ENCODE results near the gene OR6K2.
"Not testable (repeated sequence)": the region's sequence is repeated elsewhere in the genome, so short reads cannot be mapped to it uniquely, and the experiment has no call there.

Gene OR6K2, protein sequence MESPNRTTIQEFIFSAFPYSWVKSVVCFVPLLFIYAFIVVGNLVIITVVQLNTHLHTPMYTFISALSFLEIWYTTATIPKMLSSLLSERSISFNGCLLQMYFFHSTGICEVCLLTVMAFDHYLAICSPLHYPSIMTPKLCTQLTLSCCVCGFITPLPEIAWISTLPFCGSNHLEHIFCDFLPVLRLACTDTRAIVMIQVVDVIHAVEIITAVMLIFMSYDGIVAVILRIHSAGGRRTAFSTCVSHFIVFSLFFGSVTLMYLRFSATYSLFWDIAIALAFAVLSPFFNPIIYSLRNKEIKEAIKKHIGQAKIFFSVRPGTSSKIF

GRCh38 chr1:158700552-158700951 is at the start of gene OR6K2:
OR6K2 (minus strand) TSS chr1:158700652; CDS start chr1:158700652, 0 bp downstream.
- DNase-seq (ENCODE audit: low spot score), result no peak
- no peak for FAIRE-seq

DNA sequence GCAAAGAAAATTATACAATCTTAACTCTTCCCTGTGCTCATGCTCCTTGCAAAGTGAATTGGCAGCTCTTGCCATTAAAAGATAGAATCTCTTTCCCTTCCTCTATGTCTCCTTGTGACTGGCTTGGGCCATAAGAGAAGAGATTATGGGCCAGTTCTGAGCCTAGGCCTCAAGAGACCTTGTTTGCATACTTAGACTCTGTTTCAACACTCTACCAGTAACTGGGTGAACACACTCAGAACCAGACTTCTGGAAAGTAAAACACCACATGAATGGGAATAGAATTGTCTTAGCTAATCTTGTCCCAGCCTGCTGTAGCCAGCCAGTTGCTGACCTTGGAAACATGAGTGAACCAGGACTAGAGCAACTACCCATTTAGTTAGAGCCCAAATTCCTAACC is 35.4 kb upstream of the OR6K2 start:
- FAIRE-seq, result no peak
- no peak for DNase-seq (ENCODE audit: low spot score)

- no peak for FAIRE-seq
Observed at GRCh38 chr1:158732524-158732923, 32.1 kb upstream of the OR6K2 start.

DNA sequence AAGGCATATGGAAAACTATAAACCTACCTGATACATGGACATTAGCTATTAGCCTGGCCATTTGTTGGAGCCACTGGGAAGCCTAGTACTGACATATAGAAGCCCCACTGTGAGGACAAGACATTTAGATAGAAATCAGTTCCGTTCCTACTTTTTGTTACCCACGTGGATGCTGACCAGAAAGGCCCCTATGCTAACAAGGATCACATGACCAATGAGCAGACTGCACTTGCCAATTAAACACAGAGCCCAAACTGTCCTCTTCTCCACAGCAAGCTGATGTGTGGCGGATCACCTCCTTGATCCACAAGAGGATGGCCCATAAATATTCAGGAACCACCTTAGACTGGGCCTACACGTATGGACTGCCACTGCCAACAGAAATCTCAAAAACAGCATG is 31.3 kb upstream of the OR6K2 start:
- DNase-seq (ENCODE audit: low spot score) (no peak), FAIRE-seq (no peak)

More at GRCh38 chr1:158732524-158732923, 32.1 kb upstream of the OR6K2 start:
- no peak for DNase-seq (ENCODE audit: low spot score)

- no peak for FAIRE-seq
- no peak for DNase-seq (ENCODE audit: low spot score)
Observed at GRCh38 chr1:158730453-158730852, 30.0 kb upstream of the OR6K2 start.

- FAIRE-seq (no peak), DNase-seq (ENCODE audit: low spot score) (no peak)
Observed at GRCh38 chr1:158728510-158729225, 28.2 kb upstream of the OR6K2 start.

DNA sequence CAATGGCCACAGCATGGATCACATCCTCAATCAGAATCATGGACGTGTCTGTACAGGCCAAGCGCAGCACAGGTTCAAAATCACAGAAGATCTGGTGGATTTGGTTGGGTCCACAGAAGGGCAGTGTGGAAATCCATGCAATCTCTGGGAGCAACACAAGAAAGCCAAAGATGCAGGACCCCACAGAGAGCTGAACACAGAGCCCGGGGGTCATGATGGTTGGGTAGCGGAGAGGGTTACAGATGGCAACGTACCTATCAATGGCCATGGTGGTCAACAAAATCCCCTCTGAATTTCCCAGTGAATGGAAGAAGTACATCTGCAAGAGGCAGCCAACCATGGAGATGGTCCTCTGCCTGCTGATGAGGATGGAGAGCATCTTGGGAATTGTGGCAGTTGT is 24.0 kb upstream of the OR6K2 start:
- FAIRE-seq, result no peak
- DNase-seq (ENCODE audit: low spot score), result no peak

DNA sequence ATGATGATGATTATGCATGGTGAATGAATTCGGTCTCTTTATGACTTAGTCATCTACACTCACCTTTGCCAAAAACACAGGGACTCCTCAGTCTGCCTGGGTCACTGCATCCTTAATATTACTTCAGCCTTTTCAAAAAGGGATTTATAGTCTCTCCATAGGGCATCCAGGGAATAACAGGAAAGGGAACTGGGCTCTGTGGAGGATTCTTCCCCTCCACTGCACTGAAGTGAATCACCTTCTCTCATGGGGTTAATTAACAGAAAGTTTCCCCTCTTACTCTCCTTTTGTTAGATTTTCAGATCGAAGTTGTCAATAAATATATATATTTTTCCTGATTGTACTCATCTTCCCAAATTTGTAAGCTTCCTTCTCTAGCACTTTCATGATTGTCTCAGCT is 20.2 kb upstream of the OR6K2 start, which contains the start of gene OR6K3:
TSS of gene OR6K3 (minus strand) at position 101 of the 400 bp plus-strand sequence. CDS start 2,605 bp downstream, outside the sequence.
- DNase-seq (ENCODE audit: low spot score), result no peak

DNA sequence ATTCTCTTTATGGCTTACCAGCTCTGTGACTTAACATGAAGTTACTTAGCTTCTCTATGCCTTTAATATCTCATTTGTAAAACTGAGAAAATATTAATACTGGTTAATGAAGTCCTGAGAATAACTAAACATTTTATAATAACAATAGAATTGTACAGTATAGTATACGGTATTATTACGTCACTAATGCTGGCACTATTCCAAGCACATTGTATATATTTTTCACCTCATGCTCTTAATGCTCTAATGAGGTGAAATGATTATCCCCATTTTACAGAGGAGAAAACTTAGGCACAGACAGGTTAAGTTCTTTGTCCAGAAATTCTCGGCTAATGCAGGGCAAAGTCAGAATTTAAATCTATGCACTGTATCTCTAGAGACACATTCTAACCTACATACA is 19.2 kb upstream of the OR6K2 start:
- DNase-seq (ENCODE audit: low spot score), result no peak
- FAIRE-seq, result no peak

More for the DNA sequence above, 20.2 kb upstream of the OR6K2 start, which contains the start of gene OR6K3:
- FAIRE-seq, result no peak

DNA sequence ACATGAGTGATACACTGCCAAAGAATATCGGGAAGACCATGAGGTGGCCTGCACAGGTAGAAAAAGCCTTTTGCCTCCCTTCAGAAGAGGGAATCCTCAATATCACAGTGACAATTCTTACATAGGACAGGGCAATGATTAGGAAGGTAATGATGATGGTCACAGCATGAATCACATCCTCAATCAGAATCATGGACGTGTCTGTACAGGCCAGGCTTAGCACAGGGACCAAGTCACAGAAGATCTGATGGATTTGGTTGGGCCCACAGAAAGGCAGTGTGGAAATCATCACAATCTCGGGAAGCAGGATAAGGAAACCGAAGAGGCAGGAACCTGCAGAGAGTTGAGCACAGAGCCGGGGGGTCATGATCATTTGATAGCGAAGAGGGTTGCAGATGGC is 16.9 kb upstream of the OR6K2 start:
- DNase-seq (ENCODE audit: low spot score) (no peak), FAIRE-seq (no peak)

- no peak for DNase-seq (ENCODE audit: low spot score)
- no peak for FAIRE-seq
Observed at GRCh38 chr1:158716335-158716734, 15.9 kb upstream of the OR6K2 start.

- FAIRE-seq, result no peak
- no peak for DNase-seq (ENCODE audit: low spot score)
Observed at GRCh38 chr1:158714754-158715153, 14.3 kb upstream of the OR6K2 start.

DNA sequence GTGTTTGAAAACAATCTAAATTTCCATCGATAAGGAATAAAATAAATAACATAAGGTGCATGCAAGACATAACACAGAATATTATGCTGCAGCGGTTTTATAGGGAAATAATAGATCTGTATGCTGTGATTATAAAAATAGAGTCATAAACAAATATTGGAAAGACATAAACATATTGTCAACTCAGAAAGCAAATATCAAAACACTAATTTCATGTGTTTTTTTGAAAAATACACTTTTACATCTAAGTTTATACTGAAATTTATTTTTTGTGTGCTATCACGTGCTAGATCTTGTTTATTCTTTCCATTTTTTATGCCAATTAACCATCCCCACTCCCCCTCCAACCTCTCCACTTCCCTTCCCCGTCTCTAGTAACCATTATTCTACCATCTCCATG is 10.6 kb upstream of the OR6K2 start:
- FAIRE-seq, result no peak
- DNase-seq (ENCODE audit: low spot score), result no peak

DNA sequence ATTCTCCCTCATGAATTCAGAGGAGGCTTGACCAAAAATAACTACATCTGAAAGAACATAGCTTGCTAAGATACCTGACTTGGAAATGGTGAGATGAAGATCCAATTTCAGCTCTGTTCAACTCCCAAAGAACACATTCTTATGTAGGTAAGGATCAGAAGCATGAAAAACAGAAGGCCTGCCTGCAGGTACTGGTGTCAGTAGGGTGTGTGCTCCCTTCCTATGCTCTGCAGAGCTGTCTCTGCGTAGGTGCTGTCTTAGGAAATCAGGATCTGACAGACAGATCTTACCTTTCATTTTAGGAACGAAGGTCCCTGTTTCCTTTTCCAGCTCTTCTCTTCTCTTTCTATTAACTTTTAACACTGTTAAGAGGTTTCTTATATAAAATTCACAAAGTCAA is 5.6 kb upstream of the OR6K2 start:
- DNase-seq (ENCODE audit: low spot score), result no peak
- no peak for FAIRE-seq

DNA sequence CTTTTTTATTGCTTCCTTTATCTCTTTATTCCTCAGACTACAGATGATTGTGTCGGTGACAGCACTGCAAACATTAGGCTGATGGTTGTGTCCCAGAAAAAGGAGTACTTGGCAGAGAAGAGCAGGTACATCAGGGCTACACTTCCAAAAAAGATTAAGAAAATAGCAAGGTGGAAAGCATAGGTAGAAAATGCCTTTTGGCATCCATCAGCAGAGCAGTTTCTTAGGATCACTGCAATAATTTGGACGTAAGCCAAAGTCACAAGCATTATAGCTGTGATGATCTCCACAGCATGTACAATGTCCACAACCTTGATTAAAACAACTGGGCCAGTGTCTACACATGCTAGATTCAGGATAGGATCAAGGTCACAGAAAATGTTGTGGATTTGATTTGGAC is 5.9 kb downstream of the OR6K2 start:
- FAIRE-seq (peak; percentile 32), DNase-seq (ENCODE audit: low spot score) (no peak)

GRCh38 chr1:158692356-158692755 is 8.1 kb downstream of the OR6K2 start:
- FAIRE-seq, result no peak

GRCh38 chr1:158691907-158692306 is 8.5 kb downstream of the OR6K2 start:
- FAIRE-seq, result no peak
- no peak for DNase-seq (ENCODE audit: low spot score)

More at GRCh38 chr1:158692356-158692755, 8.1 kb downstream of the OR6K2 start:
- DNase-seq (ENCODE audit: low spot score), result no peak

GRCh38 chr1:158691149-158691548 is 9.3 kb downstream of the OR6K2 start:
- not testable (repeated sequence) for FAIRE-seq; DNase-seq (ENCODE audit: low spot score)

DNA sequence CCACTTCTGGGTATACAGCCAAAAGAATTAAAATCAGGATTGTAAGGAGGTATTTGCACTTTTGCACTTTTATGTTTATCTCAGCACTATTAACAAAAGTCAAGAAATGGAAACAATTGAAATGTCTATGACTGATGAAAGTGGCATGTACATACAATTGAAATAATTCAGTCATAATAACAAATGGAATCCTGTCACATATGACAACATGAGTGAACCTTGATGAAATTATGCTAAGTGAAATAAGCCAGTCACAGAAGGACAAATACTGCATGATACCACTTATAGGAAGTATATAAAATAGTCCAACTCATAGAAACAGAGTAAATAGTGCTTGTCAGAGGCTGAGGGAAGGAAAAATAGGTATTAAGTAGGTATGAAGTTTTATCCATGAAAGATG is 10.6 kb downstream of the OR6K2 start:
- FAIRE-seq (no peak), DNase-seq (ENCODE audit: low spot score) (no peak)

GRCh38 chr1:158689110-158689509 is 11.3 kb downstream of the OR6K2 start:
- FAIRE-seq (no peak), DNase-seq (ENCODE audit: low spot score) (no peak)

DNA sequence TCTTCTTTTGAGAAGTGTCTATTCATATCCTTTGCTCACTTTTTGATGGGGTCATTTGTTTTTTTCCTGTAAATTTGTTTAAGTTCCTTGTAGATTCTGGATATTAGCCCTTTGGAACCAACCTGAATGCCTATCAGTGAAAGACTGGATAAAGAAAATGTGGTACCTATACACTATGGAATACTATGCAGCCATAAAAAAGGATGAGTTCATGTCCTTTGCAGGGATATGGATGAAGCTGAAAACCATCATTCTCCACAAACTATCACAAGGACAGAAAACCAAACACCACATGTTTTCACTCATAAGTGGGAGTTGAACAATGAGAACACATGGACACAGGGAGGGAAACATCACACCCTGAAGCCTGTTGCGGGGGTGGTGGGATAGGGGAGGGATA is 12.1 kb downstream of the OR6K2 start:
- FAIRE-seq; DNase-seq (ENCODE audit: low spot score): not testable (repeated sequence)

- DNase-seq (ENCODE audit: low spot score) (no peak), FAIRE-seq (no peak)
Observed at GRCh38 chr1:158687037-158687436, 13.4 kb downstream of the OR6K2 start.

All from urothelium cell line (cell line).